Measurements from ENCODE around the gene WHRN.

GRCh38 chr9:114507726-114508125 lies 2.5 kb upstream of the WHRN start:
- TF ChIP-seq REST (IDR thresholded peaks at IDR 0.05; ENCODE audit: borderline replicate concordance) (no peak), EZH2 (IDR thresholded peaks at IDR 0.05; ENCODE audit: borderline replicate concordance, insufficient read depth, low read length, poor library complexity, severe bottlenecking) (no peak), SMC3 (conservative IDR thresholded peaks at IDR 0.05; ENCODE audit: poor library complexity) (no peak), CTCF (IDR thresholded peaks at IDR 0.05; ENCODE audit: poor library complexity, severe bottlenecking) (peak; percentile 24), POLR2AphosphoS5 (IDR thresholded peaks at IDR 0.05) (no peak), TAF1 (IDR thresholded peaks at IDR 0.05; ENCODE audit: low read depth) (no peak), EP300 (conservative IDR thresholded peaks at IDR 0.05; ENCODE audit: poor library complexity, severe bottlenecking) (no peak)

All from neural cell (in vitro differentiated cells).